ENCODE data around the gene CHSY3.

CHSY3 gene

GRCh38 chr5:130135506-130135905 is 231.2 kb downstream of the CHSY3 start:
- H3K27me3 ChIP-seq (ENCODE audit: control insufficient read depth in 1 of 2, insufficient read depth in 1 of 2, low read length in 2 of 2): no peaks in the 10 kb centered on the region
- no peak overlapping the region for H3K4me2 ChIP-seq (ENCODE audit: low read length, poor library complexity, severe bottlenecking)
- no peak overlapping the region for H2BK15ac ChIP-seq (ENCODE audit: low read depth, poor library complexity, severe bottlenecking)
- peak overlapping the region in 1 of 2 experiments; percentile 34 for H3K4me3 ChIP-seq (ENCODE audit: insufficient read depth in 1 of 2, low read depth in 1 of 2, low read length in 2 of 2)
- H3K9ac ChIP-seq (ENCODE audit: low read length): peak overlapping the region; percentile 48
- no peaks in the 10 kb centered on the region for H3K79me1 ChIP-seq (replicated peaks; ENCODE audit: low read length, poor library complexity, severe bottlenecking)
- no peak overlapping the region for H3K27ac ChIP-seq (ENCODE audit: low read length, poor library complexity, severe bottlenecking)
- H2BK5ac ChIP-seq (ENCODE audit: low read depth, low read length, poor library complexity, severe bottlenecking): no peak overlapping the region
- WGBS: no CpG with 5 or more reads among the region's 2 CpGs
- H3K18ac ChIP-seq (ENCODE audit: low read depth in 1 of 2, low read length in 2 of 2): no peak overlapping the region
- no peaks in the 10 kb centered on the region for H3K36me3 ChIP-seq (ENCODE audit: control insufficient read depth in 1 of 2, insufficient read depth in 2 of 2, low read depth in 1 of 2, low read length in 2 of 2)
- no peak overlapping the region for H4K8ac ChIP-seq (ENCODE audit: low read length)
- H3K23ac ChIP-seq (ENCODE audit: low read length in 2 of 2): no peak overlapping the region
- H3K4me1 ChIP-seq (ENCODE audit: control insufficient read depth, insufficient read depth, low read depth, low read length): peaks cover 3% of the 10 kb centered on the region
- H2AK5ac ChIP-seq (ENCODE audit: low read length, severe bottlenecking): no peak overlapping the region
- H3K4ac ChIP-seq (ENCODE audit: low read depth in 1 of 2, low read length in 2 of 2): no peak overlapping the region
- no peak overlapping the region for H3K14ac ChIP-seq (ENCODE audit: low read length in 2 of 2)
- no peak overlapping the region for H2BK12ac ChIP-seq (ENCODE audit: low read length in 2 of 2)
- no peak overlapping the region for H2BK120ac ChIP-seq (ENCODE audit: low read depth, low read length)
- no peak overlapping the region for H4K91ac ChIP-seq (ENCODE audit: low read length)
- no peak overlapping the region for H2AFZ ChIP-seq (ENCODE audit: low read depth, low read length)
- DNase-seq: peak; percentile 87
- no peaks in the 10 kb centered on the region for H3K9me3 ChIP-seq (ENCODE audit: control insufficient read depth, low read length)

- H3K23ac ChIP-seq (ENCODE audit: low read length in 2 of 2): no peak overlapping the region
- no peak overlapping the region for H3K4ac ChIP-seq (ENCODE audit: low read depth in 1 of 2, low read length in 2 of 2)
- no peak overlapping the region for H4K8ac ChIP-seq (ENCODE audit: low read length)
- no peaks in the 10 kb centered on the region for H3K79me1 ChIP-seq (replicated peaks; ENCODE audit: low read length, poor library complexity, severe bottlenecking)
- no peak overlapping the region for H4K91ac ChIP-seq (ENCODE audit: low read length)
- no peaks in the 10 kb centered on the region for H3K9me3 ChIP-seq (ENCODE audit: control insufficient read depth, low read length)
- no peaks in the 10 kb centered on the region for H3K36me3 ChIP-seq (ENCODE audit: control insufficient read depth in 1 of 2, insufficient read depth in 2 of 2, low read depth in 1 of 2, low read length in 2 of 2)
- no peak overlapping the region for H3K18ac ChIP-seq (ENCODE audit: low read depth in 1 of 2, low read length in 2 of 2)
- H2BK120ac ChIP-seq (ENCODE audit: low read depth, low read length): no peak overlapping the region
- no peak for DNase-seq
- no peak overlapping the region for H3K4me2 ChIP-seq (ENCODE audit: low read length, poor library complexity, severe bottlenecking)
- H2BK15ac ChIP-seq (ENCODE audit: low read depth, poor library complexity, severe bottlenecking): no peak overlapping the region
- H2BK5ac ChIP-seq (ENCODE audit: low read depth, low read length, poor library complexity, severe bottlenecking): no peak overlapping the region
- H2AFZ ChIP-seq (ENCODE audit: low read depth, low read length): no peak overlapping the region
- H3K27ac ChIP-seq (ENCODE audit: low read length, poor library complexity, severe bottlenecking): no peak overlapping the region
- H2BK12ac ChIP-seq (ENCODE audit: low read length in 2 of 2): no peak overlapping the region
- peaks cover 3% of the 10 kb centered on the region for H3K4me1 ChIP-seq (ENCODE audit: control insufficient read depth, insufficient read depth, low read depth, low read length)
- H3K9ac ChIP-seq (ENCODE audit: low read length): peak overlapping the region; percentile 37
- H3K27me3 ChIP-seq (ENCODE audit: control insufficient read depth in 1 of 2, insufficient read depth in 1 of 2, low read length in 2 of 2): no peaks in the 10 kb centered on the region
- H3K14ac ChIP-seq (ENCODE audit: low read length in 2 of 2): no peak overlapping the region
- H3K4me3 ChIP-seq (ENCODE audit: insufficient read depth in 1 of 2, low read depth in 1 of 2, low read length in 2 of 2): peak overlapping the region in 1 of 2 experiments; percentile 34
- H2AK5ac ChIP-seq (ENCODE audit: low read length, severe bottlenecking): peak overlapping the region; percentile 7
Observed at GRCh38 chr5:130136300-130136699, 232.0 kb downstream of the CHSY3 start.

- peak; percentile 29 for DNase-seq
- no peaks in the 10 kb centered on the region for H3K36me3 ChIP-seq (ENCODE audit: control insufficient read depth in 1 of 2, insufficient read depth in 2 of 2, low read depth in 1 of 2, low read length in 2 of 2)
- H3K4me1 ChIP-seq (ENCODE audit: control insufficient read depth, insufficient read depth, low read depth, low read length): peaks cover 3% of the 10 kb centered on the region
- H3K79me1 ChIP-seq (replicated peaks; ENCODE audit: low read length, poor library complexity, severe bottlenecking): no peaks in the 10 kb centered on the region
- no peaks in the 10 kb centered on the region for H3K27me3 ChIP-seq (ENCODE audit: control insufficient read depth in 1 of 2, insufficient read depth in 1 of 2, low read length in 2 of 2)
- H4K91ac ChIP-seq (ENCODE audit: low read length): no peak overlapping the region
- no peak overlapping the region for H2BK120ac ChIP-seq (ENCODE audit: low read depth, low read length)
- no peak overlapping the region for H3K4me3 ChIP-seq (ENCODE audit: insufficient read depth in 1 of 2, low read depth in 1 of 2, low read length in 2 of 2)
- H2AK5ac ChIP-seq (ENCODE audit: low read length, severe bottlenecking): no peak overlapping the region
- H3K9me3 ChIP-seq (ENCODE audit: control insufficient read depth, low read length): no peaks in the 10 kb centered on the region
- no peak overlapping the region for H3K4ac ChIP-seq (ENCODE audit: low read depth in 1 of 2, low read length in 2 of 2)
- no peak overlapping the region for H3K27ac ChIP-seq (ENCODE audit: low read length, poor library complexity, severe bottlenecking)
- 30% methylated on average over 1 of the region's 1 CpG for WGBS
- H3K4me2 ChIP-seq (ENCODE audit: low read length, poor library complexity, severe bottlenecking): no peak overlapping the region
- H2BK5ac ChIP-seq (ENCODE audit: low read depth, low read length, poor library complexity, severe bottlenecking): no peak overlapping the region
- H2AFZ ChIP-seq (ENCODE audit: low read depth, low read length): no peak overlapping the region
- H4K8ac ChIP-seq (ENCODE audit: low read length): no peak overlapping the region
- H2BK12ac ChIP-seq (ENCODE audit: low read length in 2 of 2): no peak overlapping the region
- H2BK15ac ChIP-seq (ENCODE audit: low read depth, poor library complexity, severe bottlenecking): no peak overlapping the region
- no peak overlapping the region for H3K14ac ChIP-seq (ENCODE audit: low read length in 2 of 2)
- no peak overlapping the region for H3K9ac ChIP-seq (ENCODE audit: low read length)
- H3K18ac ChIP-seq (ENCODE audit: low read depth in 1 of 2, low read length in 2 of 2): no peak overlapping the region
- no peak overlapping the region for H3K23ac ChIP-seq (ENCODE audit: low read length in 2 of 2)
Observed at GRCh38 chr5:130137681-130138080, 233.4 kb downstream of the CHSY3 start.

- H3K4ac ChIP-seq (ENCODE audit: low read depth in 1 of 2, low read length in 2 of 2): peak overlapping the region in 1 of 2 experiments; percentile 40
- peak overlapping the region in 1 of 2 experiments; percentile 96 for H3K14ac ChIP-seq (ENCODE audit: low read length in 2 of 2)
- peak overlapping the region in 1 of 2 experiments; percentile 40 for H3K18ac ChIP-seq (ENCODE audit: low read depth in 1 of 2, low read length in 2 of 2)
- H3K27me3 ChIP-seq (ENCODE audit: control insufficient read depth in 1 of 2, insufficient read depth in 1 of 2, low read length in 2 of 2): no peaks in the 10 kb centered on the region
- H3K4me1 ChIP-seq (ENCODE audit: control insufficient read depth, insufficient read depth, low read depth, low read length): peaks cover 3% of the 10 kb centered on the region
- H3K36me3 ChIP-seq (ENCODE audit: control insufficient read depth in 1 of 2, insufficient read depth in 2 of 2, low read depth in 1 of 2, low read length in 2 of 2): no peaks in the 10 kb centered on the region
- no peaks in the 10 kb centered on the region for H3K79me1 ChIP-seq (replicated peaks; ENCODE audit: low read length, poor library complexity, severe bottlenecking)
- no peak overlapping the region for H2BK5ac ChIP-seq (ENCODE audit: low read depth, low read length, poor library complexity, severe bottlenecking)
- H2AK5ac ChIP-seq (ENCODE audit: low read length, severe bottlenecking): no peak overlapping the region
- no peak overlapping the region for H3K4me2 ChIP-seq (ENCODE audit: low read length, poor library complexity, severe bottlenecking)
- H2BK15ac ChIP-seq (ENCODE audit: low read depth, poor library complexity, severe bottlenecking): no peak overlapping the region
- no peak overlapping the region for H3K9ac ChIP-seq (ENCODE audit: low read length)
- H2AFZ ChIP-seq (ENCODE audit: low read depth, low read length): no peak overlapping the region
- peak overlapping the region; percentile 70 for H4K91ac ChIP-seq (ENCODE audit: low read length)
- no peak overlapping the region for H3K4me3 ChIP-seq (ENCODE audit: insufficient read depth in 1 of 2, low read depth in 1 of 2, low read length in 2 of 2)
- peak overlapping the region in 1 of 2 experiments; percentile 97 for H3K23ac ChIP-seq (ENCODE audit: low read length in 2 of 2)
- H3K27ac ChIP-seq (ENCODE audit: low read length, poor library complexity, severe bottlenecking): no peak overlapping the region
- peak overlapping the region; percentile 27 for H4K8ac ChIP-seq (ENCODE audit: low read length)
- H2BK120ac ChIP-seq (ENCODE audit: low read depth, low read length): no peak overlapping the region
- no peaks in the 10 kb centered on the region for H3K9me3 ChIP-seq (ENCODE audit: control insufficient read depth, low read length)
- H2BK12ac ChIP-seq (ENCODE audit: low read length in 2 of 2): peak overlapping the region in 1 of 2 experiments; percentile 70
- DNase-seq: no peak
Observed at GRCh38 chr5:130138406-130139045, 234.3 kb downstream of the CHSY3 start.
